IMR-90 (cell line): ENCODE results near the gene FAM180A. TPM values are rescaled to one million over a fixed set of nuclear protein-coding genes. Genes with fewer than 3 reads are reported as not detected.

ENCODE experiments used
- ATAC-seq: fragments of 200-7000 bp; cut with Tn5 transposase; 2 replicates; pipeline ENCODE4 v1.9.1; 2020; ENCODE audit warnings: low read depth, mild to moderate bottlenecking, moderate library complexity
- BruUV-seq: library from RNA; stranded (reverse); fragments of 400-500 nt; replicated peaks from 2 replicates; lab custom pipeline; 2021; lab: Mats Ljungman, UMichigan
- CTCF ChIA-PET: fragments of 300-600 bp; formaldehyde crosslinking; extraction: SDS; loops from one replicate; lab custom pipeline; 2021; ENCODE audit warnings: antibody characterized with exemption; lab: Yijun Ruan, JAX
- POLR2A ChIA-PET: fragments of 300-600 bp; sonication (Branson Sonifier 250); formaldehyde crosslinking; loops from one replicate; lab custom pipeline; 2022; ENCODE audit warnings: antibody characterized with exemption; ENCODE audit not compliant: unreplicated experiment; lab: Charles Lee
- DNase-seq: peaks from one replicate; pipeline ENCODE4 v3.0.0; 2013
- H2AFZ ChIP-seq: replicated peaks from 2 replicates; pipeline ENCODE3; 2013; ENCODE audit warnings: low read length, mild to moderate bottlenecking; ENCODE audit not compliant: poor library complexity
- H2AK5ac ChIP-seq: 2 replicates; pipeline ENCODE4 v1.6.1; 2013; ENCODE audit warnings: low read depth, low read length, inconsistent platforms
- H2AK9ac ChIP-seq: replicated peaks from 2 replicates; pipeline ENCODE3; 2013; ENCODE audit warnings: mild to moderate bottlenecking, low read depth, low read length, moderate library complexity; ENCODE audit not compliant: poor library complexity
- H2BK120ac ChIP-seq: 2 replicates; pipeline ENCODE4 v1.6.1; 2013; ENCODE audit warnings: low read depth, low read length, inconsistent platforms
- H2BK15ac ChIP-seq: 3 replicates; pipeline ENCODE4 v1.6.1; 2013; ENCODE audit warnings: low read depth, low read length, inconsistent platforms
- H2BK20ac ChIP-seq: 2 replicates; pipeline ENCODE4 v1.6.1; 2013; ENCODE audit warnings: low read depth, mild to moderate bottlenecking, inconsistent platforms, low read length, moderate library complexity
- H2BK5ac ChIP-seq: 2 replicates; pipeline ENCODE4 v1.6.1; 2013; ENCODE audit warnings: mild to moderate bottlenecking, low read depth, low read length, inconsistent platforms; ENCODE audit not compliant: poor library complexity, severe bottlenecking
- H3K14ac ChIP-seq: replicated peaks from 2 replicates; pipeline ENCODE4 v1.6.1; 2013; ENCODE audit warnings: low read depth, low read length, inconsistent platforms
- H3K18ac ChIP-seq: 2 replicates; pipeline ENCODE4 v1.6.1; 2013; ENCODE audit warnings: low read depth, low read length, control low read depth
- H3K23ac ChIP-seq: 2 replicates; pipeline ENCODE4 v1.6.1; 2013; ENCODE audit warnings: low read depth, low read length, inconsistent platforms
- H3K27ac ChIP-seq: 2 replicates; pipeline ENCODE4 v1.5.1; 2013; ENCODE audit warnings: mild to moderate bottlenecking, control low read depth, low read length; ENCODE audit not compliant: insufficient read depth
- H3K27me3 ChIP-seq: 2 replicates; pipeline ENCODE4 v1.6.1; 2013; ENCODE audit warnings: low read length; ENCODE audit not compliant: control insufficient read depth, insufficient read depth
- H3K36me3 ChIP-seq: 2 replicates; pipeline ENCODE4 v1.6.1; 2013; ENCODE audit warnings: low read length, mixed read lengths; ENCODE audit not compliant: control insufficient read depth, insufficient read depth
- H3K4ac ChIP-seq: 2 replicates; pipeline ENCODE4 v1.6.1; 2013; ENCODE audit warnings: low read depth, low read length, inconsistent platforms
- H3K4me1 ChIP-seq: 2 replicates; pipeline ENCODE4 v1.6.1; 2013; ENCODE audit warnings: low read length, mixed read lengths; ENCODE audit not compliant: control insufficient read depth, insufficient read depth
- H3K4me2 ChIP-seq: 2 replicates; pipeline ENCODE4 v1.6.1; 2013; ENCODE audit warnings: low read depth, mild to moderate bottlenecking, control low read depth, low read length, moderate library complexity
- H3K4me3 ChIP-seq: 2 replicates; pipeline ENCODE4 v1.5.1; 2013; ENCODE audit warnings: low read depth, mild to moderate bottlenecking, control low read depth, low read length, moderate library complexity; ENCODE audit not compliant: insufficient read depth
- H3K56ac ChIP-seq: 2 replicates; pipeline ENCODE4 v1.6.1; 2013; ENCODE audit warnings: low read length, inconsistent platforms; ENCODE audit not compliant: insufficient read depth; ENCODE audit errors: extremely low read depth
- H3K79me1 ChIP-seq, 2 experiments: 2 replicates each; pipeline ENCODE4 v1.6.1; 2013; ENCODE audit warnings: low read length in 2 of 2, inconsistent platforms in 1 of 2, low read depth in 1 of 2
- H3K9ac ChIP-seq: 2 replicates; pipeline ENCODE4 v1.6.1; 2013; ENCODE audit warnings: low read depth, low read length, control low read depth
- H3K9me1 ChIP-seq: 2 replicates; pipeline ENCODE4 v1.6.1; 2013; ENCODE audit warnings: low read length, inconsistent platforms; ENCODE audit not compliant: insufficient read depth
- H3K9me3 ChIP-seq: 2 replicates; pipeline ENCODE4 v1.6.1; 2013; ENCODE audit warnings: low read length; ENCODE audit not compliant: control insufficient read depth, insufficient read depth
- H4K20me1 ChIP-seq: 2 replicates; pipeline ENCODE4 v1.6.1; 2013; ENCODE audit warnings: low read length, inconsistent platforms; ENCODE audit not compliant: insufficient read depth
- H4K5ac ChIP-seq: 2 replicates; pipeline ENCODE4 v1.6.1; 2013; ENCODE audit warnings: mild to moderate bottlenecking, low read depth, low read length, control low read depth
- H4K8ac ChIP-seq, 2 experiments: 2 replicates each; pipeline ENCODE4 v1.6.1; 2013; ENCODE audit warnings: low read depth in 2 of 2, low read length in 2 of 2, control low read depth in 1 of 2, inconsistent platforms in 1 of 2
- H4K91ac ChIP-seq: 2 replicates; pipeline ENCODE4 v1.6.1; 2013; ENCODE audit warnings: low read depth, low read length, inconsistent platforms; ENCODE audit not compliant: insufficient read depth
- CTCF ChIP-seq: conservative IDR thresholded peaks from 2 replicates; pipeline ENCODE4 v1.5.1; 2012; ENCODE audit warnings: mild to moderate bottlenecking, low read depth, low read length, improper control_type of control experiment
- FOS ChIP-seq: fragments of 150-350 bp; IDR thresholded peaks from 2 replicates; pipeline ENCODE4 v1.6.1; 2016; ENCODE audit warnings: low read depth, low read length
- MAZ ChIP-seq: IDR thresholded peaks from 2 replicates; pipeline ENCODE4 v1.6.1; 2012; ENCODE audit warnings: low read depth, mild to moderate bottlenecking, low read length, improper control_type of control experiment, moderate library complexity, borderline replicate concordance
- NFE2L2 ChIP-seq: fragments of 150-350 bp; IDR thresholded peaks from 2 replicates; pipeline ENCODE4 v1.6.1; 2016; ENCODE audit warnings: low read depth, mild to moderate bottlenecking, low read length
- WGBS, 2 experiments: methylation state at CpG; one replicate each; pipeline versions ENCODE4 v1.1.5 to v1.1.7; 2013; ENCODE audit warnings: missing lambda C conversion rate in 2 of 2; ENCODE audit not compliant: insufficient read length in 1 of 2; ENCODE audit errors: extremely low coverage in 2 of 2; 5-methylcytosine and 5-hydroxymethylcytosine counted together
- dilution Hi-C: fragments of 300-500 bp; cut with HindIII; formaldehyde crosslinking; loops from one replicate; pipeline ENCODE4 v1.14.3; 2018; ENCODE audit warnings: low sequenced_read_pairs; ENCODE audit not compliant: unreplicated experiment
- in situ Hi-C: fragments of 300-500 bp; cut with MboI; formaldehyde crosslinking; loops from 3 replicates; pipeline ENCODE4 v1.14.3; 2019; ENCODE audit warnings: low sequenced_read_pairs, inconsistent platforms, mixed read lengths
- intact Hi-C: fragments of 100-400 bp; cut with micrococcal nuclease; formaldehyde crosslinking; loops from 2 replicates; pipeline ENCODE4 v1.10.0; 2022
- polyA plus RNA-seq, 3 experiments: library from polyadenylated mRNA; depleted of rRNA; stranded (reverse); fragments of >200 nt; gene quantifications; 2 replicates each; pipeline ENCODE4 v1.2.3, GENCODE V29; 2012; ENCODE audit warnings: low replicate concordance in 1 of 3
- total RNA-seq: library from RNA; depleted of rRNA; stranded (reverse); fragments of >200 nt; gene quantifications from 2 replicates; pipeline ENCODE4 v1.2.3, GENCODE V29; 2012

The FAM180A gene
- total and polyA plus RNA-seq, 2 of the 4 experiments (the other 2 are of a cell fraction), result 1.3 to 2.0 TPM

GRCh38 chr7:135789431-135789830 lies 40.8 kb upstream of the FAM180A start:
- Histone ChIP-seq H3K9ac (no peak overlapping the region), H3K56ac (no peak overlapping the region), H3K4me1 (no peaks in the 10 kb centered on the region; the same call in 1 of the 2 replicates), H3K9me3 (no peaks in the 10 kb centered on the region), H3K4ac (no peak overlapping the region), H3K14ac (no peak overlapping the region), H3K4me3 (no peak overlapping the region), H2BK120ac (no peak overlapping the region), H3K4me2 (no peak overlapping the region), H2BK5ac (no peak overlapping the region), H4K8ac (no peak overlapping the region), H3K36me3 (no peaks in the 10 kb centered on the region), H3K27me3 (no peaks in the 10 kb centered on the region), H2AK9ac (no peak overlapping the region), H4K5ac (no peak overlapping the region), H4K20me1 (no peaks in the 10 kb centered on the region), H3K18ac (no peak overlapping the region), H2BK15ac (no peak overlapping the region), H3K9me1 (no peaks in the 10 kb centered on the region), H3K79me1 (no peaks in the 10 kb centered on the region), H2AK5ac (no peak overlapping the region), H2AFZ (no peak overlapping the region), H2BK20ac (no peak overlapping the region), H3K23ac (no peak overlapping the region), H3K27ac (no peak overlapping the region), H4K91ac (no peak overlapping the region)
- no peak for TF ChIP-seq CTCF
- no peak for TF ChIP-seq NFE2L2
- TF ChIP-seq FOS, result no peak
- TF ChIP-seq MAZ, result no peak
- POLR2A ChIA-PET, result no interaction called here
- DNase-seq, result no peak
- no TSS peak for BruUV-seq
- dilution Hi-C loops (no loop called here), in situ Hi-C loops (no loop called here), intact Hi-C loops (no loop called here)
- CTCF ChIA-PET, result no interaction called here
- 66% methylated on average over 3 of the region's 4 CpGs; no CpG with 5 or more reads in 1 of the 2 experiments for WGBS, 2 experiments
- ATAC-seq, result no peak
